Fibroblast of the aortic adventitia (primary cell): ENCODE measurements around the gene REEP1. TPM values are rescaled to one million over a fixed set of nuclear protein-coding genes. Genes with fewer than 3 reads are reported as not detected.

Source experiments
- DNase-seq: peaks from one replicate; pipeline ENCODE4 v3.0.0-alpha.2; 2010; ENCODE audit warnings: low read depth
- H3K4me3 ChIP-seq: 2 replicates; pipeline ENCODE4 v1.5.1; 2011; ENCODE audit warnings: low read depth, mild to moderate bottlenecking, control low read depth, low read length, moderate library complexity
- CTCF ChIP-seq: IDR thresholded peaks from 2 replicates; pipeline ENCODE4 v1.5.1; 2011; ENCODE audit warnings: mild to moderate bottlenecking, low read length, control low read depth, inconsistent platforms; ENCODE audit not compliant: insufficient read depth
- total RNA-seq: library from RNA; depleted of rRNA; stranded (reverse); fragments of >200 nt; gene quantifications from 2 replicates; pipeline ENCODE4 v1.2.3, GENCODE V29; 2012; ENCODE audit warnings: low replicate concordance

Gene REEP1
- total RNA-seq, 1 donor, result 0.27 TPM

GRCh38 chr2:86366651-86367498 is 29.4 kb upstream of the REEP1 start:
- no peak overlapping the region for H3K4me3 ChIP-seq
- no peak for TF ChIP-seq CTCF
- DNase-seq, result no peak

- no peak for DNase-seq
- TF ChIP-seq CTCF, result no peak
- no peak overlapping the region for H3K4me3 ChIP-seq
These were observed 27.5 kb upstream of the REEP1 start for GRCh38 chr2:86364894-86365293.

- TF ChIP-seq CTCF, result no peak
- H3K4me3 ChIP-seq, result no peak overlapping the region
- no peak for DNase-seq
These were observed 23.4 kb upstream of the REEP1 start for GRCh38 chr2:86360776-86361175.

GRCh38 chr2:86358957-86359356 is 21.5 kb upstream of the REEP1 start:
- TF ChIP-seq CTCF, result no peak
- no peak for DNase-seq
- no peak overlapping the region for H3K4me3 ChIP-seq

- DNase-seq, result no peak
- no peak for TF ChIP-seq CTCF
- H3K4me3 ChIP-seq, result no peak overlapping the region
These were observed 20.1 kb upstream of the REEP1 start for GRCh38 chr2:86357392-86357963.

- no peak overlapping the region for H3K4me3 ChIP-seq
- TF ChIP-seq CTCF, result no peak
- no peak for DNase-seq
These were observed 15.3 kb upstream of the REEP1 start for GRCh38 chr2:86352727-86353221.
